NCI-H526 (cell line): ENCODE results near the gene LPAR1.

Source experiments
- DNase-seq, 2 experiments: peaks; one replicate each; lab custom pipeline; 2025; lab: John Stamatoyannopoulos, UW

LPAR1 gene

DNA sequence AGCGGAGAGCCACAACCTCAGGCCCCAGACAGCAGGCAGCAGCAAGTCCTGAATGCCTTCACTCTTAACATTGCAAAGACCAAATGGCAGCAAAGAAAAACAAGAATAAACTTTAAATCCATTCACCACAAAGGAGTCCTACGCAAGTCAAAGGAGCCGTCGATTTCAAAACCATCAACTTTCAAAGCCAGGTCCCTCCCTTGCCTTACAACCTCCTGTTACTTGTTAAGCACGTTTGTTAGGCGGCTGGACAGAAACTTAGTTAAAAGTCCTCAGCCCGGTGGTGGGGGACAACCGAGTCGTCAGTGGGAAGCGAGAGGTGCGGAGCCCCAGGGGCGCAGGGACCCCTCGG is 938 bp downstream of the LPAR1 start:
- DNase-seq: peak in 1 of 2 experiments; percentile 6

DNA sequence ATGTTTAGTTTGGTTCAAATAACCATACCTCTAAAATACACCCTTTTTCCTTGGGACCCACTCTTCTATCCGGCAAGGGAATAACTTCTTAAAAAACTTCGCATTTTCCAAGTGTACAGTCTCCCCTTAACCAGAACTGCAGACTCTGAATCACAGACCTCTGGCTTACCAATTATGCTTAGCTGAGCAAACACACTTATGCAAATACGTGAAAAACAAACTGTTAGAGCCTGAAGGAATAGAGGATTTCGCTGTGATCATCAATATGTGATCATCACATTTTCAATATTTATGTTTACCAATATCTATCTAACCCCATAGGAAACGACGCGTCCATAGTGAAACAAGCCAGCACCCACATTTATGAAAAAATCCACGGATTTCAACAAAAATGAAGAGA is 1.3 kb downstream of the LPAR1 start:
- DNase-seq: no peak

DNA sequence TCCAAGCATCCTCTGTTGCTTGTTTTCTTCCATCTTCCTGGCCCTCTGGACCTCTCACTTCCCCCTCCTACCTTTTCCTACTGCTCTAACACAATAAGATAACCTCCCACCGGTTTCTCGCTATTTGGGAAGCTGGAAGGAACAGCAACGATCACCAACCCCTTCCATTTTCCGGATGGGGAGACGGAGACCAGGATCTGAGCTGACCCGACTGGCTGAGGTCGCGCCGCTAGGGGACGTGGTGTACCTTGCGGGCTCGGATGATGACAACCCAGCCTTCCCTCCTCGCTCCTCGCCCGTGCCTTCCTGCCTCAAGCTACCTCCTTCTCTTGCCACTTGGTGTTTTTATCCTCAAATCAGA is 1.9 kb downstream of the LPAR1 start:
- DNase-seq: peak in 1 of 2 experiments; percentile 4

DNA sequence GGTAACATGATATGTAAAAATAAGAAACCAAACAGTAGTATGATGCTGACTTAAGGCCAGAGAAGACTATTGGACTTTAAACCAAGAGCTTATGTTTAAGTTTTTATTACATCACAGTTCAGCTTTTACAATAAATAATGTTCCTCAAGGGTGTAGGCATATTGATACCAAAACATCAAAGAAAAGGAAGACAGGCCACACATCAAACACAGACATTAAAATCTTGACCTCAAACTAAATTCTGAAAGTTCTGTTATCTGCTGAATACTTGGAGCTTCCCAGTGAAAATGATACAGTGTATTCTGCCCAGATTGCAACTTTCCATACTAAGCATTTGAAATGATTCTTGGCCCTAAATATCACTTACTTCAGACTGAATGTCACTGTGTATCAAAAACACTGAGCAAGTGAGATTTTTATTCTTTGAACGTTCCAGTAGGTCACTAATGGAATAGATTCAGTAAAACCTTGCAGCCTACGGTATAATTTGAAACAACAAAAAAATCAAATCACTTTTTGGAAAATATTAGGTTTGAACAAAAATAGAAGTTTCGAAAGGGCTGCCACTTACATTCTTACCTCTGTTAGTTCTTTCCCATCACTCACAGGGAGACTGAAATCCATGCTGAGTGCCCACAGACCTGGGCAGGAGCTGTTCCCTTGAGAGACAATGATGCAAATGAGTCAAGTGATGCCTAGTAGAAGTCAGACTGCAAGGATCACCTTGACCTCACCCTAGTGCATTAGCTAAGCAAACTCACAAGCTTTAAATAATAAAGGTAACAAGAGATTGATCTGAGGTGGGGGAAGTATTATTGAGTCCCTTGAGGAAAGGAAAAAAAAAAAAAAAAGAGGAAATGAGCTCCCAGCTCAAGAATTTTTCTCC is 2.5 kb downstream of the LPAR1 start:
- peak; percentile 2 to 47 for DNase-seq

DNA sequence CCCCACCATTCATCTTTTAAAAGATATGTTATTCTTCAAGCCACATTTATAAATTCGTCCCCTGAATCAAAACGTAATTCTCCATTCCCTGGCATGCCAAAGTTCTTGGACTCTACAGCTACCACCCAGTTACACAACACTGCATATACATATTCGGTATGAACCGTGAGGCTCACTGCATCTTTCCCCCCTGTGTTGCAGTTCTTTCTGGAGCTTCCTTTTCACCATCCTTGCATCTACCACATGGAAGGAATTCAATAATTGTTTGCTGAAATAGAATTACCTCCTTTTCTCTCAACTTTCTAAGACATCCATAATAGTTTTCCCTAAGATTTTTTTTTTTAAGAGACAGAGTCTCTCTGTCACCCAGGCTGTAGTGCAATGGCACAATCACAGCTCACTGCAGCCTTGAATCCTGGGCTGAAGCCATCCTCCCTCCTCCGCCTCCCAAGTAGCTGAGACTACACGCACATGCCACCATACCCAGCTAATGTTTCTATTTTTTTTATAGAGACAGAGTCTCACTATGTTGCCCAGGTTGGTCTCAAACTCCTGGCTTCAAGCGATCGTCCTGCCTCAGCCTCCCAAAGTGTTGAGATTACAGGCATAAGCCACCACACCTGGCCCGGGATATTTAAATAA is 3.3 kb downstream of the LPAR1 start:
- no peak for DNase-seq

DNA sequence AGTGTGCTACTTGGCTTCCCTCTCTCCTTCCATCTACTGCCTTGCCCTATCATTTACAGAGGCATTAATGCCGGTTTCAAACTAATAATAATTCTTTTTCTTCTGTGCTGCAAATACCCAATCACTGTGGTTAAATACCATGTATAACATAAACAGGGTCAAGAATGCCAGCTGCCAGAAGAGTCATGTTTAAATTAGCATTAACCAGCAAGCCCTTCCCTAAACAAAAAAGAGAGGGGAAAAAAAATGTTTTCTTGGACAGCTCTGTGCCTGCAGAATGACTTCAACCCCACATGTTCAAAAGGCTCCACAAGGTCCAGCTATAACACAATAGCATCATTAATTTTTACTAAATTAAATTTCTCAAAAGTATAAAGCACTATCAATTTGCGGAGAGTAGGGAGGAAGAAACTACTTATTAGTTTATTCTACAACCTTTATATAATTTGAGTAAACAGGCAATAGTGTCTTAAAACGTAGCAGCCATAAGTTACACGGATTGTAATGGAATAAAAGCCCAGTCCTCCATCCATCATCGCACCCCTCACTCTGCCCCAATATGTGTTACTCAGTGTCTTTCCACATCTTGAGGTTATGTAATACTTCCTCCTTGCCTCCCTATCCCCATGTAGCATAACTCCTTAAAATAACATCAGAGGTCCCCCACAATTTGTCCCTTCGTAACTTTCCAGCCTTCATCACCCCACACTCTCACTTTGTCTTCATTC is 3.9 kb downstream of the LPAR1 start:
- DNase-seq: no peak

DNA sequence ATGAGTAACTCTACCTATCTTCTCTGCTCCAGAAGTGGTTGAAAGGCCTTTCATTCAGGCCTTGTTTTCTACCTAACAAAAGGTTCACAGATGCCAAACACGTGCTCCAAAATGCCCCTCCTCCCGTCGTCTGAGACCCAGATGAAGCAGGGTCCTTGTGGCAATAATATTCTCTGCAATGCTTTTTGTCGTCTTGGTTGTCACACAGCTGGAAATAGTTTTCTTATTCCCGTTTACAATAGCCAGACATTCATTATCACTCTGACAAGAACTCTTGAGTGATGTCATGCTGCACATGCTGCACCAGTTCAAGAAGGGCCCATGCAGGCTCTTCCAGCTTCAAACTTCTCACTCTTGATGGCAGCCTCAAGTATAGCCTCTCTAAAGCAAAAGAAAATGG is 7.8 kb downstream of the LPAR1 start:
- DNase-seq: no peak

DNA sequence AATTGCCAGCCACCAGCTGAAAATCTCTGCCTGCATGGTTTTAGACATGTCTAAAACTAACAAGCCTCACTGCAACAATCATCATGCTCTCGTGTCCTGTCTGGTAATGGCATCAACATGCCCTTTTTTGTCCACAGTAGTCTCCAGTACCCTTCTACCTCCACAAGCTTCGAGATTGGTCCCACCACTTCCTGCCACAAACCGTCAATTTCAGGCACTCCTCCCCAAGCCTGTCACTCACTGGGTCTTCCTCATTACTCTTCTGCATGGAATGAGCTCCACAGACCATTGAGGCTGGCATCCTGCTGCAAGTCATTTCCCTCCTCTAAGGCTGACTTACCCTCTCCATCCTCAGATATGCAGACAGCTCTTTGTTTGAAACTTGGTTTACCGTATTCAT is 9.0 kb downstream of the LPAR1 start:
- DNase-seq: no peak

DNA sequence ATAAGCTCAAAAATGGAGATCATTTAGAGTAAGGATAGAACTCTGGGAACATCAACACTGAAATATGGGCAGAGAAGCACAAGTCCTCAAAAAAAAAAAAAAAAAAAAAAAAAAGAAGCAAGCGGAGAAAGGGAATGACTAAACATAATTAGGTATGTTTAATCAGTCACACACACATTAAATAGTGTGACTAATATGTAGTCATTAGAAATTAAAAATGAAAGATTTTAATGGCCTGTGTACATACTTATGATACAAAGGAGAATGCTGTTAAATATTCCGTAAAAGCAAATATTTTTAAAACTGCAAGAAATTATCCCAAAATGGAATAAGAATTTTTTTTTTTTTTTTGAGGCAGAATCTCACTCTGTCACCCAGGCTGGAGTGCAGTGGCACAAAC is 10.5 kb downstream of the LPAR1 start:
- DNase-seq: no peak

DNA sequence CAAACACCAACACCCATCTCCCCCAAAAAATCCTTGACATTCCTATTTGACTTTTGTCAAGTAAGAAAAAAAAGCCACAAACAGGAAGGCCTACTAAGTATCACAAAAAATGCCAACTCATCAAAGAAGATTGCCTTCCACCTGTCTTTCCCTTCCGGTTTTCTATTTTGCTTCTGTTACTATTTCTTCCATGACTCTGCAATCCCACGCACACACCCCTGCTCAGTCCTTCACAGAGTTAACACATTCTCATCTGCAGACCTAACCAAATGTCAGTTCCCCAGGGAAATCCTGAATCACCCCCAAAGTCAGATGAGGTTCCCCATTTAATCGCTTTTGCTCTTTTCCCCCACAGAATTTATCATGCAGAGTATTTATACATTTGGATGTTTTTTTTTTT is 15.1 kb downstream of the LPAR1 start:
- DNase-seq: no peak

DNA sequence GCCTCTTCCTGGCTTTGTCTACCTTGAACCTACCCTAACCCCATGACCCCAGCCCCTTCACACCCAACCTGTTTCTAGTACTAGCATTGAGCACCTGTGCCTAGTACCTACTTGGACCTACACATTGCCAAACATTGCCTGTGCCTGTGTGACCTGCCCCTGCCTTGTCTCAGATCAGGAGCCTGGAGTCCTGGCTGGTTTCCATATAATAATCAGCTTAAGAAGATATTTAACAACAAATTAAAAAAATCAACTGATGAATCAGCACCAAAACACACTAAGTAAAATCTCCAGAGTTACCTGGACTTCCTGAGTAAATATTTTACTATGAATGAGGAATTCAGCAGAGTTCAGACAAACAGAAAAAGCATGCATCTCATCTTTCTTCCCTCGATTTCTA is 17.7 kb downstream of the LPAR1 start:
- no peak for DNase-seq

DNA sequence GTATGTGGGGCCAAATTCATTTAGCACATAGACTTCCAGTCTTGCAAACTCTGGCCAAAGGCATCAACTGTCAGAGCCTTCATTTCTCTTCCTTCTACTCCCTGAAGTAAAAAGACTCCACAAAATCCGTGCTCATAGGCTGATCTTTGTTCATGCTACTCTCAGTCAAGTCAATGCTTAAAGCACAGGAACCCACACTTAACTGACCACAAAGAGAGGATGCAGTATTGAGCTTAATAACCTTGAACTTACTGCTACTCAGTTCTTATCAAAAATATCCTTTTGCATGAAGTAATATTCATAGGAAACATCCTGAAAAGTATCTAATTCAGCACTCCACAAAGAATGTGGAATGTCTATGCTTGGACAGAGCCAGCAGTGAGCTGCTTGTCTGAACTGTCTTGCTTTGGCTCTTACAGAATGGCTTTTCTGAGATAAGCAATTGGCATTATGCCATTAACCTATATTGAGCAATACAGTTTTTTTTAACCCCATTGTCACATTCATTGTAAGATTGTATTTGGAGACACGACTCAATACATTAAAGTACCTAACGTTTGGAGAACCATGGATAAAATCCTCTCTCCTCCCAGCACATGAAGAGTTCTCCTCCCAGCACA is 21.7 kb downstream of the LPAR1 start:
- no peak for DNase-seq

DNA sequence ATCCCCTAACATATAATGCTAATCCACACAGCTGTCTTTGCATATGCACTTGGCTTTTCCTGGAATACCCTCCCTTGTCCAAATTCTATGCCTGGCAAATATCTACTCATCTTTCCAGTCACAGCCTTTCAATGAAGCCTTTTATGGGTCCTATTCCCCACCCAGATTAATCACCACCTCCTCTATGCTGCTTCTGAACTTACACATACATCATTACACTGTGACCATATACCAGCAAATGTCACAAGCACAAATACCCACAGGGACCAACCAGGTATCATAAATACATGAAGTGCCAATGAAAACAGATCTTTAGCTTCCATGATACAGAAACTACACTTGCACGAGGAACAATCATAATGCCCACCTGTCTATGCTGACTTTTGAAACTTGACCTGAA is 22.3 kb downstream of the LPAR1 start:
- DNase-seq: no peak

DNA sequence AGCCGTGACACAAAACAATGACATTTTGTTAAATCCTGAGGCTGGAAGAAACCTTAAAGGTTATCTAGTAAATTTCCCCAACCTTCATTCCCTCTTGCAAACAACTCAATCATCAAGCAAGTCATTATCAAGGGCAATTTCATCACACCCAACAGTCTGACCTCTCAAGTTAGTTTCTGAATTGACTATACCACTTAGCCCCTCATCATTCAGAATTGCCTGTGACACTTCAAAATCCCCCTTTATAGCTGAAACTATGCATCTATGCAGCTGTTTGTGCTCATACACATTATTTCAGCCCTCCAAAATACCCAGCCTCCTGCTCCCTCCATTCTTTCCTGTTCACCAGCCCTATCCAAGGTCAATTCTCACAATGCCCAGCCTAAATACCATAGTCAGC is 24.6 kb downstream of the LPAR1 start:
- no peak for DNase-seq

DNA sequence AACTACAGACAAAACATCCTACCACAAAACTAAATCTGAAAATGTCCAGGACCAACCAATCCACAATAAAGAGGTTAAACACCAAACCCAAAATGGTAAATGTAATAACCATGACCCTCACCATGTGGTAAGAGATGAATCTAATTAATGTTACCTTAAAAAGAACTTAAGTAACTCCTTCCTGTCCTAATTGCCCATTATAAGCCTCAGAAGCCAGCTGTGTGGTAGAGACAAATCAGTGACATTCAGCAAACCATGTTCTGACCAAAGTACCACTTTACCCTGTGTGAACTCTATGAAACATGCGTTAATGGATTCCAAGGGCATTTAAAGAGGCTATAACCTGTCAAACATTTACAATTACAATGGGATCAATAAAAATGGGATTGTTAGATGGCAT is 25.0 kb downstream of the LPAR1 start:
- DNase-seq: no peak

DNA sequence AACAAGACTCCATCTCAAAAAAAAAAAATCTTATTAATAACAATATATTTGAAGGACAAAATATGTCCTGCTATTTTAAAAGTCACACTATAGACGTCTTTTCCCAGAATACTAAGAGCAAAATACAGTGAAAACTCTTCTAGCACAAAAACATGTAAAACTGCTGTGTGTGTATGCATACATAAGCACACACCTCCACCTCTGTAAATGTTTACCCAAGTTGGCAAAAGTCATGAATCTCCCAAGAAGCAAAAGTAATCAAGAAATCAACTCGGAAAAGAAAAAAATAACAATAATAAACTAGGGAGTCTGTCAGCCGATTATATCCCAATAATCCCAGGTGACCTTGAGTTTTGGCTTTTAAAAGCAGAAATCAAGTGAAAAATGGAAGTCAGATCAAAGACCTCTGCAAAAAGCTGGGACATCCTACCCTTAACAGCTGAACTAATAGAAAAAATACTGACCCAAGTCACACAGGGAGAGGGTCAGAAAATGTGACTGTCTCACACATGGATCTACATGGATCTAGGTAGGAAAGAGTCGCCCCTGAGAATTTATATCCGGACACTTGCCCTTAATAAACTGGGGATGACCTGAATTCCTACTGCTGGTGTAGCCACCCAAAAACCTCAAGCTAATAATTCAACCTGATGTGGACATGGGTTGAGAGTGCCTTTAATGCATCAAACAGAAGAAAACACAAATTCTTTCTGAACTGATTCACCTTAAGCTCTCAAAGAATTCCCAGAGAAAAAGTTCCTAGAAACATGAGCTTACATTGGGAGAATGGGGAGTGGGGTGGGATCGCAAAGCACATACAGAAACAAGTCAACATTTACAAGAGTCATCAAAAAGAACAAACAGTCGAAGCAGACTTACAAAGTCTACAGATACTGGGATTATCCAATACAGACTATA is 29.9 kb downstream of the LPAR1 start:
- no peak for DNase-seq

DNA sequence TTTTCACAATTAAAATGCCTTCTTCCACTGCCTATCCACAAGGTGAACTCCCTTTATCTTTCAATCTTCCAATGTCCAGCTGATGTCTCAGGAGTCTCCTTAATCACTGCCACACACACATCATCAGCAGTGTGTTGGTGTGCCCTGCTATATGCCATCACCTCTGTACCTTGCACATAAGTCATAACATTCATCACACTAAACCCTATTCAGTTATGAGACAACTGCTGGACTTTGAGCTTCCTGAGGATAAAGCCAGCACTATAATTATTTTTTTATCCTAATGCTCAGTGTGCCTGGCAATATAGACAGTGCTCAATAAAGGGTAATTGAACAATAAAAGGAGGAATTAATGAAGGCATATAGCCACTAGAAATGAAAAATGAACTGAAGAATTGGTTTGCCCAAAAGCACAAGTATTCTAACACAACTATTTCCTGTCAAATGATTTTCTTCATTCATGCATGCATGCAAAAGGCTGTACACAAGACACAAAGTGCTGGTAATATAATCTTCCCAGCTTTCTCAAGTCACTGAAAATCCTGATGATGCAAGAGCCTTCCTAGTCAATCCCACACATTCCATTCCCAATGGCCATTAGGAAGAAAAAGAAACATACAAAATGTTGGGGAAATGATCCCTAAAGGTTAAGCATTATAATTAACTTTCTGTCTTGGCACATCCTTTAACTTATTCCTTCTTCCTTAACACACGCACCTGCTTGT is 32.4 kb downstream of the LPAR1 start:
- no peak for DNase-seq

DNA sequence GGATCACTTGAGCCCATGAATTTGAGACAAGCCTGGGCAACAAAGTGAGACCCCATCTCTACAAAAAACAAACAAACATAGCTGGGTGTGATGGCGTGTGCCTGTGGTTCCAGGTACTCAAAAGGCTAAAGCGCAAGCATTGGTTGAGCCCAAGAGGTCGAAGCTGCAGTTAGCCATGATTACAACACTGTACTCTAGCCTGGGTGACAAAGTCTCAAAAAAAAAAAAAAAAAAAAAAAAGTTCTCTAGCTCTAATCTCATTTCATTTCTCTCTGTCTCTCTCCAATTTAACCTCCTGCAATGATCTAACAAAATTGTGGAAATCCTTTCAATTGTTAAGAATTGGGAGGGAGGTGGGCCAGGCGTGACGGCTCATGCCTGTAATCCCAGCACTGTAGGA is 33.3 kb downstream of the LPAR1 start:
- no peak for DNase-seq

DNA sequence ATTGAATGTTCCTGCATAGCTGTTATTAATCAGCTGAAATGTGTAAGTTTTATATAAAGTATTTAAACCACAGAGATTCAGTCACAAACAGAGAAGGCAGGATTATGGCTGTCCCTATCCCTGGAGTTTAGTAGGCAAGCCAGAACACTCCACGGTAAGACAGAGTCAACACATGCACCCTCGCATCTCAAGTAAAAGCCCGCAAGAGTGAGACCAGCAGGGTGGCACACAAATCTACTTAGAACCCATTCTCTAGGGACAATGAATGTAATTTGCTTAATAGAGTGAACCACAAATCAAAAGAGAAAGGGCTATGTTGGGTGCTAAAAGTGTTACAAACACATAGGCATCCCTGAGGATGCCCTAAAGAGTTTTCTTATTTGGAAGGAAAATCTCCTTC is 35.1 kb downstream of the LPAR1 start:
- DNase-seq: no peak

DNA sequence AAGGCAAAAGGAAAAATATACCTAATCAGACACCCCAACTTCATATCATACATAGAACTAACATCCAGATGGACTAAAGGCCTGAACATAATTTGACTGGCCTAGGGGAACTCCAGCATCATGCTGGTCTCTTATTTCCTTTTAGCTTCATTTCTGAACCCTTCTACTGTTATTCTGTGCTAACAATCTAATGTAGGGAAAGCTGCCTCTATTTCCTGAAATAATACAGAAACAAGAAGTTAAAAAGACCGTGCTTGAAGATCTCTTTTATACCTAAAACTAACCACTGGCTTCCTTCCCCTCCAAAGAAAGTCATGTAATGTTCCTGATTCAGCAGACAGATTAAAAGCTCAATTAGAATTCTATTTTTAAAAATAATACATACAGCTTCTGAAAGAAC is 36.7 kb downstream of the LPAR1 start:
- DNase-seq: no peak

DNA sequence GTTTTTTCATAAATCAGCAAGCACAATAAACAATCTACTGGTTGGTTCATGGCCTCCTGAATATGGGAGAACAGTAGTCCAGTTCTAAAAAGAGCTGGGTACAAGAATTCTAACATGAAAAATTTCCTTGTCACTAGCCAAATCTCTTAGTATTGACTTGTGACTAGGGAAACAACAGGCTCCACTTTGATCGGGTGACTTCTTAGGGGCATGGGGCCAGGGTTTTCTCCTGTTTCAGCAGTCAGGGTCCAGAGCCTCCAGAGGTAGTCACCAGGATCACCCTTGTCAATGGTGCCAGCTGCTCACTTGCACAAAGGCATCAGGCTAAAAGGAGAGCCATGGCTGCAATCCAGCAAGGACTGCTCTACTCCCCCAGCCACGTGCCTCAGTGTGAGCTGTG is 38.1 kb downstream of the LPAR1 start:
- no peak for DNase-seq
